GM18498 (cell line): Measurements from ENCODE around the gene PYROXD2.
A peak's percentile ranks its signal among the peaks of the same experiment; 100 is the strongest.
"Not testable (repeated sequence)": the region's sequence is repeated elsewhere in the genome, so short reads cannot be mapped to it uniquely, and the experiment has no call there.

Experiments
- ATAC-seq: cut with Tn5 transposase; IDR thresholded peaks from one replicate; pipeline ENCODE4 v1.9.1; 2021; ENCODE audit warnings: mild to moderate bottlenecking, moderate library complexity; ENCODE audit not compliant: unreplicated experiment

The PYROXD2 gene

DNA sequence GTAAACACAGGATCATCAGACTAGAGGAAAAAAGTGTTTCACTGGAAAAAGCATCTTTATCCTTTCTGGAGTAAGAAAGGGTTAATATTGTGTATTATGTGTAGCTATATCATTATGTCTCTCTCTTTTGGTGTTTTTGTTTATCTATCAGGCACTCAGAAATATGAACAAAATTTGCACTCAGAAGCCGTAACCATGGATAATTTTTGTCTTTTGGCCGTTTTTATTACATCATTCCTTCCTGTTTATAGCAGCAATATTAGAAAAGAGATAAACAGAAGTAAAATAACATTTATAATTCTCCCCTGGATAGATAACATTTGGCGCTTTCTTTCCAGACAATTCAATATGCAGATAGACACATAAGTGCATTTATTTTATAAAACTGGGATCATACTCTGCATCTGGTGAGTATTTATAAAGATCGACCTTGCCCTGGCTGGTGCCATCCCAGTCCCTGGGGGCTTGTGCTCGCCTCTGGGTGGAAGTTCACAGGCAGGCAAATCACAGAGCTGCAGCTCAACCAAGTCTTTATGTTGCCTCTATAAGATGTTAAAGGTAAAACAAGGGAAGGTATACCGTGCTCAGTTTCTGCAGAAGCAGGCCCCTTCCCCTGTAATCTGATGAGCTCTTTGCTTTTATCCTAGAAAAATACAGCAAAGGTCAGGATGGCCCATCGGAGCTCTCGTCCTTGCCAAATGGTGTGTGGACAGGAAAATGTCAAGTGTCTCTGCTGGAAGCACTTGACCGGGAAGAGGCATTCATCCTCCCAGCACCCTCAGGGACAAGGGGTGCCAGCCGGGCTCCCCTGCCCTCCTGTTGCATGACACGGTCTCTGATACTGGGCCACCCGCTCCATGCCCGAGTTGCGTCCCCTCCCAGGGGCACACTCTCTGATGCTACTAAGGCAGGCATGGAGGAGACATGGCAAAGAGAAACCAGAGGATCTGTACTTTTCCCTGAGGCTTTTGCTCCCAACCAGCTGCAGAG, 43.9 kb downstream of the PYROXD2 start:
- no peak for ATAC-seq

DNA sequence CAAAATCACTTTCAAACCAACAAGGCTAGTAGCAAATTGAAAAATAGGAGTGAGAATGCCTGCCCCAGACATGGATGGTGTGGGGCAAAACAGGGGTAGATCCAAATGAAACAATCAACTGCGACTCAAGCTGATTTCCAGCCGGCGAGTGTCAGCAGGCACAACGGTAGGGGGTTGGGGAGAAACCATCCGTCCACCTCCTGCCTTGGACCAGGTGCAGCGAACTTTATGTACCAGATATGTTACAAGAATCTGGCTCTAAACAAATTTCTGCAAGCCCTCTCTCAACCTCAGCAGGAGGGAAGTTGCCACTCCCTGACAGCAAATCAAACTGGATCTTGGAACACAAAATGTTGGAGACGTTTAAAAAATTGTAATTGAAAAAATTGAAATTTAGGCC, 45.2 kb downstream of the PYROXD2 start:
- no peak for ATAC-seq

DNA sequence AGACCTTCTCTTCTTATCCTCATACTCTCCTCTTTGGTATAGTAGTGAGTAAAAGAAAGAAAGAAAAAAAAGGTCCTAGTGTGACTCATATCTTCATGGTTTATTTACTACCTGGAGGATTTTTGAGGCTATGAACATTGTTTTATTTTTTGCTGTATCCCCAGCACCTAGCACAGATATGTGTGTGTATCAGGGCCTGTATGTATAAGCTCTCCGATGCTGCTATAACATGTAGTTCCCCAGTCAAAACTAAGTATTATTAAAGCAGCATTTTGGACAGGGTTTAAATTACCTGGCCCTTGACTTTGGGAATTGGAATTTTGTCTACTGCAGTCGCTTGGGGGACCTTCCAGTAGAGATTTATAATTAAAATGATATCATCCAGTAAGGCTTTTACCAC, 46.3 kb downstream of the PYROXD2 start:
- no peak for ATAC-seq

DNA sequence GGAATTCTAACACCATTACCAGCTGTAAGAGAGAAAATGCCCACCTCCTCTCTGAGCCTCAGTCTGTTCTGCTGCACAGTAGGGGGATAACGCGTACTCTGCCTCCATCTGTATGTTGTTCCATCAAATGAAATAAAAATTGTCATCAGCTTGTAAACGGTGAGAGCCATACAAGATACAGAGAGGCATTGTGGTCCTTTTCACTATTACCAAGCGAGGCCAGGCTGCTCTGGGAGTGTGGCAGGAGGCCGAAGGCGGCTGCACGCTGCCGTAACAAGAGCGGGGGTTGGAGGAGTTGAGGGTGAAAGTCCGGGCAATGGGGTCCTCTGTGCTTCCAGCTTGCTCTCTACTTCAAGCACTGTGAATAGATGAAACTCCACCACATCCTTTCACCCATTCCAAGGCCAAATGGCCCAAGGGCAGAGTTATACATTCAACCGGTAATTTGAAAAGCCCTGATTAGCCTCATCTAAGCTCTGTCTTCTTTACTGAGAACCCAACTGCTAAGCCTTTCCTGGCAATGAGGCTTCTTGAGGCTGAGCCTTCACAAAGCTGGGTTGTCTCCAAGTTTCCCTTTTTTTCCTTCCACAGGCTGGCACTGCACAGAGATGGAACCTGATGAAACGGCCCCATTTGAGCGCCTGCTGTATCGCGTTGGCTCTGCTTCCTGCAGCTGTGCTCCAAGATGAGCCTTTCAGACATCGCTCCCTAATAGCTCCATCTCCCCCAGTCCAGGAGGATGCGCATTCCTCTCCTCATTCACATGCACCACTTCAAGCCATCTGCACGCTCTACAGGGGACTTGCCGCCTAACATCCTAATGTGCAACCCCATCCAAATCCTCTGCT, 47.2 kb downstream of the PYROXD2 start:
- ATAC-seq, result no peak

DNA sequence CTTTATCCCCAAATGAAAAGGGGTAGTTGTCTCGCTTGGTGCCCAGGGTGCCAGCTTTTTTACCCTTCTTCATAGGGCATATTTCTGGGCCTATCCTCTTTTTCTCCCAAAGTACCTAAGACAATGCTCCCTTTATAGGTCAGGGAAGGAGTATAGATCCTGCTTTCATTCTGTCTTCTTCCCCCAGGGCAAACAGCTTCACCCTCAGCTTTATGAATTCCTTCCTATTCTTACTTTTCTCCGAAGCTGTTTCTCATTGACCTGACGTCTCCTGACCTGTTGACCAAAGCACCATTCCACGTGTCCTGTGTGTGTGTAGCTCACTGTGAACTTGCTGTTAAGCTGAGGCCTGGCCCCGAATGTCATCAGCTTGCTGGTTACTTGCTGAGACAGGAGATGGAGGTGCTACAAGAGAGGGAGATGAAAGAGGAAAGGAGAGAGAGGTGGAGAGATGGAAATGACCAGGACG, 48.9 kb downstream of the PYROXD2 start:
- no peak for ATAC-seq

DNA sequence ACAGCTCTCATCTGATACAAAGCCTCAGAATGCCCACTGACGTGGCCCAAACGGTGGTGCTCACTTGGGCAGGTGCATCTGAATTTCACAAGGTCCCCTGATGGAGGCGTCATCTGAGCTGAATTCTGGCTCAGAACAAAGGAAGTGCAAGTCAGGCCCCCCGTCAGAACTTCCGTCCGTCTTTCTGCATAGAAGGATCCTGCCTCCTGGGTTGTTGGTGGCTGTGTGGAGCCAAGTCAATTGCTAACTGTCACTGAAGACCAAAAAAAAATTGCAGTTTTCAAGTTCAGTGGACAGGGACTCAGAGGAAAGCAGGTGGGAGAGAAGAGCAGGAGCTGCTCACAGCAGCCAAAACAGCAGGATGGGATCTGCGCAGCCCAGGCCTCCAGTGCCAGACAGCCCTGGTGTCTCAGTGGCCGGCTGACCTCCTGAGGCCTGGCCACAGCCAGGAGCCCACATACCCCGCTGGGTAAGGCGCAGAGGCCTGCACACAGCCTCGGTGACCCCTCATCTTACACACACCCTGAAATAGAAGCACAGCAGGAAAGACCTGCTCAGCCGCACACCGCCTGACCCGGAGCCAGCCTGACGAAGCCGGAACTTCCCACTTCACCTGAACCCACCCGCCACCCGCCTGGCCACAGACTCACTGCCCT, 49.4 kb downstream of the PYROXD2 start:
- no peak for ATAC-seq

DNA sequence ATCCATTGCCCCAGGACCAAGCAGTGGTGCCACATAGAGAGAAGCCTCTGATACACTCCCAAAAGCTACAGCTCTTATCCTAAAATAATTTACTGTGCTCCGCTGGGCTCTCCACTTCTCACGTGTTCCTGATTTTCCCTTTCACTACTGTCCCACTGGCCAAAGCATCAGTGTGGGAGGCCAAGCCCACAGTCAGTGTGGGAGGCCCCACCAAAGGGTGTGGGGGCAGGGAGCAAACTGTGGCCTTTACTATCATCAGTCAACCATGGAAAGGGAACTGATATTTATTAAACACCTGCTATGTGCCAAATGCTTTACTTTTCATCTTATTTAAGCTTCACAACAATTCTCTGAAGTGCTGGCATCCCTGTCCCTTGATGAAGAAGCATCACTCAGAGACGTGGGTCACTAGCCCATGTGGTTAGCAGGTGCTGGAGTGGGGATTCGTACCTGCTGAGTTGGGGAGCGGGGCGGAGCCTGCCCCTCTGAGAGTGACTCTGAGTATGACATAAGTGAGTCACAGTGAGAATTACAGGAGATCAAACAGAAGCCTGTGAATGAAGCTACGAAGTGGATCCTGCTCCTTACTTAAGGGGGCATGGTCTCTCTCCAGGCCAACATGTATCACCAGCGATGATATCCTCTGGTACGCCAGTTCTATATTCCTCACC, 50.4 kb downstream of the PYROXD2 start:
- no peak for ATAC-seq

DNA sequence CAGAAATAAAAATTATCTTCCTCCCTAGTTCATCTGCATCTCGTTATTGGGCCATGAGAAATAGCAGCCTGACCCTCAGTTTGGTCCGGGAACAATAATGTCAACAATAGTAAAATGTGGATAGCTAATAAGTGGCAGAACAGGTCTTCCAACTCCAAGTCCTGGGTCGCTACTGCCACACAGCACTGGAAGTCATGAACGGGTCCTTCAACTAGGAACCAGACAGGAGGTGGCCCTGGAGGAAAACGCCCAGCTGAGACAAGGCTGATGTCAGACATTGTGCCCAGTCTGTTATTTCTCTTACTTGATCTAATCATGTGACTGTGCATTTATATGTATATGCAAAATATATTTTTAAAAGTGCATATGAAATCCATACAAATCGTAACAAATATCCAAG, 51.8 kb downstream of the PYROXD2 start:
- no peak for ATAC-seq

DNA sequence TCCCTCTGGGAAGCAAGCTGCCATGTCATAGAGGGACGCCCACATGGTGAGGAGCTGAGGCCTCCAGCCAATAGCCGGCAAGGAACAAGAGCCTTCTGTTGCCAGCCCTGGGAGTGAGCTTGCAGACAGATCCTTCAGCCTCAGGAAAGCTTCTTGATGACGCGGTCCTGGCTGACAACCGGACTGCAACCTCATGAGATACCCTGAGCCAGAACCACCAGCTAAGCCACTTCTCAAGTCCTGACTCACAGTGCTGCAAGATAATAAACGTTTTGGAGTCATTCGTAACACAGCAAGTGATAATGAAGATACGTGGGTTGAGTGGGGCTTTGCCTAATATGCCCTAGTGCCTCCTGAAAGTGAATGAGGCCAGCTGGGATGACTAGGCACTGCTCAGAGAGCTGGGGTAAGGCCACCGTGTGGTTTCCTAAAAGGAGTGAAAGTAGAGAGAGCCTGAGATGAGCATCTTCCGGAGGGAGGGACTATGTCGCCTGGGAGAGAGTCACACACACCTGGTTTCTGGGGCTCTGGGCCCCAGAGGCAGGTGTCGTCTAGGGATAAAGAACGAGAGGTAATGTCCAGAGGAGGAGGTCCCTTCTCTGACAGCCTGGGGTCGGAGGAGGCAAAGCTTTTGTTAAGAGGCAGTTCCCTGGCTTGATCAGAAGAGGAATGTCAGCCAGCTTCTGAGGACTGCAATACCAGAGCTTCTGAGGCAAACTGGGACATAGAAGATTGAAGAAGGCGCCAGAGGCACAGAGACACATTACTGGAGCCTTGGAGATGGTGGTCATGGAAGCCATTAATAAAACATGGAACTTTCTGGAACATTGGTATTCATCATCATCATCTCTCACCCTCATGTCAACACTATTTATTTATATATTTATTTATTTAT, 53.6 kb downstream of the PYROXD2 start:
- ATAC-seq, result peak; percentile 96

DNA sequence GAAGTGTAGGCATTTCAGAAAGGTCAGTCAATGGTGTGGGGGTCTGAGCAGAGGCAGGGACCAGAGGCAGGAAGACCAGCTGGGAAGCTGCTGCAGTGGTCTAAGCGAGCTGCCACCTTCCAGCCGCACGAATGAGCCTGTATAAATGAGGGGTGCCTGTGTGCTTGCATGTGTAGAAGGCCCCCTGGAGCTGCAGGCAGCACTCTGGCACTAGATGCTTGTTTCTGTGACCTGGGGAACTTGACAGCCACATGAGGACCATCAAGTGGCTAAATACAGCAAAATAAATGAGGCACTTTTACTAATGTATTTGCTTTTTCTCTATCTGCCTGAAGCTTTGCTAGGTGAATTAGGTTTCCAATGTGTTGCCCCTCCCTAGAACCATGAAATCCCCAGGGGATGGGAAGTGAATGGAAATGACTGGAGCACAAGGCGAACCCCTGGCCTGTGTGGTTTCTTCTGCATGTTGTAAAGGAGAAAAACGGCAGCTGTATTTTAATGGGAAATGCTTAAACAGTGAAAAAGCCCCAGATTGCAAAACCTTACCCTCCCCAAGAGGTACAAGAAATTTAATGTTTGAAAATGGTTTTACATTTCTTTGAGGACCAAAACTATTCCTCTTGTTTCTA, 57.7 kb downstream of the PYROXD2 start:
- no peak for ATAC-seq

DNA sequence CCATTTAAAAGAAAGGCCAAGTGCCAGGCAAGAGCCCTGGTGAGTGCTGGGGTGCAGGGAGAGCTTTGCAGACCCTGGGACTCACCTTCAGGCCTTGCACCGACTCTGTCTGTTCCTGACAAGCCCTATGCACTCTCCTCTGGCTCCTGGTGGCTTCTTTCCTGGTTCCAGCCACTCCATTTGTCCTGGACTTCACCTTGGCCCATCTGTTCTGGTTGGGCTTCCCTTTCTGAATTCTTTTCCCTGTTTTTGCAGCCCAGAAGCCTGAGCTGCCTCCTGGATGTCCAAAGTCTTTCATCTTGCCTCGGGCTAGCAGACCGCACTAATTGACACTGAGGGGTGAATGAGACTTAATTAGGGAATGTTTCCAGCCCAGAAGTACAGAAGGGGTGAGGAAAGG, 60.5 kb downstream of the PYROXD2 start:
- ATAC-seq, result no peak

DNA sequence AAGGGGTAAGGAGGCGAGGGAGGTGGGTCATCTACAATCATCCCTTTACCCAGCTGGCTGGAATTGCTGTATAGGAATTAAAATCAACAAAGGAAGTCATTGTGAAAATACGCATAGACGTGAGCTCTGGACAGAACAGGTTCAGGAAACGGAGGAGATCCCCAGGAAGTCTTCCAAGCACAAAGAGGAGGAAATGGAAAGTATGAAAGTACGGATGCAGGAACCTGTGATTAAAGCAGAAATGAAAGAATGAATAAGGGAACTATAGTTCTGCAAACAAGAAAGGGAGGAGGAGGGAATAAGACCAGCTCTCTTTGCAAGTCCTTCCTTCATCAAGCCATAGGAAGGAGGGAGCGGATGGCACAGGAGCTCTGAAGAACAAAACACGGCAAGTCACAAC, 61.8 kb downstream of the PYROXD2 start:
- ATAC-seq, result no peak

DNA sequence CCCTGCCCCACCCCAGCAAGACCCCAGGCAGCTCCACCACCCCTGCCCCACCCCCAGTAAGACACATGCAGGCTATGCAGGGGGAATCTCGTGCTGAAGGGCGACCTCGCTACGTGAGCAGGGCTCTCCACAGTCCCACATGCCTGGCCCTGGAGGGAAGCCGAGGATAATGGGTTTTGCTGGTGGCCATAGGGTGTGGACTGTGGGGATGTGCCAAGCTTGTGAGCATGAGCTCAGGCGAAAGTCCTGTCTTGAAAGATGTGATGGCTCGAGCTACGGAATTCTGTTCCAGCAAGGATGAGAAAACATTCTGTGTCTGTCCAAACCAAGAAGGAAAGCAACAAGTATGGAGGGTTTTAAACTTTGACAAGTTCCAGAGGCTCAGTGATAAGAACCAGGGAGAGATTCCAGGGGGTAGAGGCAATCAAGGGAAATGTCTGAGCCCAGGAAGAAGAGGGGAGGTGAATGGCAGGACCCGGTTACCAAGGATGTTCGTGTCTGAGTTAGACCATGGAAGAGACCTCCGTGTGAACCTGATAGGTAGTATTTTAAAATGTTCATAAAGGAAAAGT, 63.1 kb downstream of the PYROXD2 start:
- ATAC-seq, result no peak

DNA sequence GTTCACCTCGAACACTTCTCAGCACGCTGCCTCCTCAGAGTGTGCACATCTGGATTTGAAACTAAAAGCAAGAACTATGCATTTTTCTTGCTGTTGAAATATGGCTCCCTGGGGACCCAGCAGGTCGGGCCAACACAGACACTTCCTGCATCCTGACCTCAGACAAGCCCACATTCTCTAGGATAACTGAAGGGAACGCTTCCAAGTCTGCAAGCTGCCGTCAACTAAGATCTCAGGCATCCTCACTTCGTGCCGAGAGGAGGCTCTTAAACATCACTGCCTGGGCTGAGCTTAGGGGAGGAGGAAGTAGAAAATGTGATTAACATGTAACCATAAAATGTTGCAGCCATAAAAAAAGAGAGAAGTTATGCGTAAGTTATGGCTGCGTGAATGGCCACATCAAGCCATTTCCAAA, 65.5 kb downstream of the PYROXD2 start:
- peak; percentile 86 for ATAC-seq

DNA sequence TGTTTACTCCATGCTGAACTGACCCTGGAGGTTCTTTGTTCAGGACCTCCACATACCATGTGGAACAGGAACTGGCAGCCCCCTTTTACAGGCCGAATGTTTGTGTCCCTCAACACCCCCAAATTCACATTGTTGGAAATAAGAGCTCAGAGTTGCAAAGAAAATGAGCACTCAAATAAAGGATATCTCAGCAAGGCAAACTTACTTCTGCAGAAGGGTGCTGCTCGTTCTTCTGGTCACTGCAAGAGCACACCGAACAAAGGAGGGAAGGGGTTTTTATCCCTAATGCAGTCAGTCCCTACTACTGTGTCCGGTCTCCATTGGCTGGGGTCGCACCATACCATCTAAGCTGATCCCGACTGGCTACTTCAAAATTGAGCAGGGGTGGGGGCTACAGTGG, 68.1 kb downstream of the PYROXD2 start:
- ATAC-seq, result no peak

DNA sequence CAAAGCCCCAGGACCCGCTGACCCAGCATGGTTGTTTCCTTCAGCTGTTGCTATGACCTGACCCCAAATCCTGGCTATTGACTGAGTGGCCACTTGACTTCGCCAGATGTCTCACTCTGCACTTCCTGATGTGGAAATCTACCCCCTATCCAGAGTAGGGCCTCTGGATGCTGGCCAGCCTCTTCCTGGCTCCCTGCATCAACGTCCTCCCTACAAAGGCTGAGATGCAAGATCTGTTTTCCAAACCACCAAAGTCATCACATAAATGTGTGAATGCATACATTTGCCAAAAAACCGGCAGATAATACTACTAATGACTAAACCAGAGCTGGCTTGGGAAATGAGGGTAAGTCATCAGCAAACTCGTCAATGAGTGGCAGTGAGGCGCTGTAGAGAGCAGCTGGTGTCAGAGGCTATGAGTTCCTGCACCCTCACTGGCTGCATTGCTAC, 70.4 kb downstream of the PYROXD2 start:
- no peak for ATAC-seq

DNA sequence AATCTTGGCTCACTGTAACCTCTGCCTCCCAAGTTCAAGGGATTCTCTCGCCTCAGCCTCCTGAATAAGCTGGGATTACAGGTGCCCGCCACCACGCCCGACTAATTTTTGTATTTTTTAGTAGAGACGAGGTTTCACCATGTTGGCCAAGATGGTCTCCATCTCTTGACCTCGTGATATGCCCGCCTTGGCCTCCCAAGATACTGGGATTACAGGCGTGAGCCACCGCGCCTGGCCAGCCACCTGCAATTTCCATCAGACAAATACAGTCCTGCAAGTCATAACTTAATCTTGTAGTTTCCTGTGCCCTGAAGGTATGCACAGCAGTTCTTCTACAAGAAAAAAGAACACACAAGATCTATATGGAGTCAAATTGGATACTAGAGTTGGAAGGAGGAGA, 73.3 kb downstream of the PYROXD2 start:
- ATAC-seq, result not testable (repeated sequence)

DNA sequence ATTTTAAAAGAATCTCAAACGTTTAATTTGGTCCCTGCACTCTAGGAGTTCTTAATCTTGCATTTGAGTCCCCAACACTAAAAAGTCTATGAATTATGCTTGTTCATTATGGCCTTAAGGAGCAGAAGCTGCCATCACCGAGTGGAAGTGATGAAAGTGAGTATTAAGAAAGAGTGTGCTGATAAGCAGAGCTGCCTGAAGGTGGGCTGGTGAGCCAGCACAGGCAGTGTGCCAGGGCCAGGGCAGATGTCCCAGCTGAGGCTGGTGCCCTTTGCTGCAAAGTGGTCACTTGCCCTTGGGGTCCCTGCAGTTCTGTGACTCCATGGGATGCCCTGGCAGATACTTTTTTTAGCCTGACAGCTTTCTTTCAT, 74.1 kb downstream of the PYROXD2 start:
- no peak for ATAC-seq
